HG03025 (cell line): ENCODE measurements around the gene NUDT15.

Experiments
- ATAC-seq: cut with Tn5 transposase; IDR thresholded peaks from one replicate; pipeline ENCODE4 v1.9.1; 2021; ENCODE audit warnings: mild to moderate bottlenecking, moderate library complexity; ENCODE audit not compliant: unreplicated experiment, low FRiP score

NUDT15 gene

GRCh38 chr13:48096670-48097069 is 59.1 kb downstream of the NUDT15 start:
- no peak for ATAC-seq
